SK-N-SH treated with all-trans-retinoic acid at 6 μM for 48 hours (cell line): ENCODE data around the gene ARMH3.

ENCODE experiments used
- ATAC-seq: fragments of 200-7000 bp; cut with Tn5 transposase; 3 replicates; pipeline ENCODE4 v1.9.1; 2020; ENCODE audit warnings: mild to moderate bottlenecking, moderate library complexity
- ARNTL ChIP-seq: fragments of 450-650 bp; formaldehyde crosslinking; IDR thresholded peaks from 2 replicates; pipeline ENCODE4 v1.5.0; 2020; ENCODE audit warnings: low read depth, mild to moderate bottlenecking, moderate library complexity, borderline replicate concordance
- BACH2 ChIP-seq: fragments of 250-450 bp; sonication (Bioruptor Pico); IDR thresholded peaks from 2 replicates; pipeline ENCODE4 v1.9.0; 2021; ENCODE audit warnings: mild to moderate bottlenecking, borderline replicate concordance
- CSDC2 ChIP-seq: fragments of 250-450 bp; sonication (Bioruptor Pico); IDR thresholded peaks from 2 replicates; pipeline ENCODE4 v1.5.0; 2020; ENCODE audit warnings: mild to moderate bottlenecking, moderate library complexity
- GLIS3 ChIP-seq: fragments of 250-450 bp; sonication (Bioruptor Pico); IDR thresholded peaks from 2 replicates; pipeline ENCODE4 v1.5.0; 2020; ENCODE audit warnings: mild to moderate bottlenecking, moderate library complexity
- ISL1 ChIP-seq: fragments of 250-450 bp; sonication (Bioruptor Pico); IDR thresholded peaks from 2 replicates; pipeline ENCODE4 v2.1.2; 2022; ENCODE audit warnings: mild to moderate bottlenecking, moderate library complexity
- OSR1 ChIP-seq: fragments of 250-450 bp; sonication (Bioruptor Pico); IDR thresholded peaks from 2 replicates; pipeline ENCODE4 v1.8.0; 2022; ENCODE audit warnings: moderate library complexity, mild to moderate bottlenecking, inconsistent platforms
- PPARA ChIP-seq: fragments of 250-450 bp; sonication (Bioruptor Pico); IDR thresholded peaks from 2 replicates; pipeline ENCODE4 v1.5.0; 2020; ENCODE audit warnings: mild to moderate bottlenecking, borderline replicate concordance
- RARB ChIP-seq: fragments of 250-450 bp; sonication (Bioruptor Pico); IDR thresholded peaks from 2 replicates; pipeline ENCODE4 v1.8.0; 2021; ENCODE audit warnings: mild to moderate bottlenecking, moderate library complexity
- SNAI2 ChIP-seq: fragments of 250-450 bp; sonication (Bioruptor Pico); IDR thresholded peaks from 2 replicates; pipeline ENCODE4 v1.5.0; 2020; ENCODE audit warnings: mild to moderate bottlenecking, moderate library complexity
- TCF4 ChIP-seq: fragments of 250-450 bp; sonication (Bioruptor Pico); IDR thresholded peaks from 2 replicates; pipeline ENCODE4 v1.8.0; 2021; ENCODE audit warnings: mild to moderate bottlenecking, moderate library complexity, borderline replicate concordance
- ZC3H10 ChIP-seq: fragments of 250-450 bp; sonication (Bioruptor Pico); IDR thresholded peaks from 2 replicates; pipeline ENCODE4 v1.5.1; 2021; ENCODE audit warnings: mild to moderate bottlenecking, moderate library complexity
- ZFP3 ChIP-seq: fragments of 250-450 bp; sonication (Bioruptor Pico); IDR thresholded peaks from 2 replicates; pipeline ENCODE4 v1.5.0; 2020; ENCODE audit warnings: mild to moderate bottlenecking, moderate library complexity
- ZFP30 ChIP-seq: fragments of 450-650 bp; formaldehyde crosslinking; IDR thresholded peaks from 2 replicates; pipeline ENCODE4 v1.5.0; 2022; ENCODE audit warnings: mild to moderate bottlenecking, moderate library complexity
- ZNF565 ChIP-seq: fragments of 450-650 bp; formaldehyde crosslinking; conservative IDR thresholded peaks from 2 replicates; pipeline ENCODE4 v1.5.0; 2020; ENCODE audit warnings: low read depth, mild to moderate bottlenecking, moderate library complexity
- ZNF8 ChIP-seq: fragments of 450-650 bp; formaldehyde crosslinking; IDR thresholded peaks from 2 replicates; pipeline ENCODE4 v1.5.0; 2020; ENCODE audit warnings: mild to moderate bottlenecking, moderate library complexity
- TF ChIP-seq, protein P1 (sequence below): fragments of 250-450 bp; sonication (Bioruptor Pico); IDR thresholded peaks from 2 replicates; pipeline ENCODE4 v1.8.0; 2020; ENCODE audit warnings: mild to moderate bottlenecking, moderate library complexity, borderline replicate concordance
- TF ChIP-seq, protein P2 (sequence below): fragments of 250-450 bp; sonication (Bioruptor Pico); IDR thresholded peaks from 2 replicates; pipeline ENCODE4 v1.5.1; 2020; ENCODE audit warnings: low read depth, mild to moderate bottlenecking, moderate library complexity
- TF ChIP-seq, protein P3 (sequence below): fragments of 250-450 bp; sonication (Bioruptor Pico); IDR thresholded peaks from 2 replicates; pipeline ENCODE4 v1.5.0; 2020; ENCODE audit warnings: mild to moderate bottlenecking, moderate library complexity

ARMH3 gene

DNA sequence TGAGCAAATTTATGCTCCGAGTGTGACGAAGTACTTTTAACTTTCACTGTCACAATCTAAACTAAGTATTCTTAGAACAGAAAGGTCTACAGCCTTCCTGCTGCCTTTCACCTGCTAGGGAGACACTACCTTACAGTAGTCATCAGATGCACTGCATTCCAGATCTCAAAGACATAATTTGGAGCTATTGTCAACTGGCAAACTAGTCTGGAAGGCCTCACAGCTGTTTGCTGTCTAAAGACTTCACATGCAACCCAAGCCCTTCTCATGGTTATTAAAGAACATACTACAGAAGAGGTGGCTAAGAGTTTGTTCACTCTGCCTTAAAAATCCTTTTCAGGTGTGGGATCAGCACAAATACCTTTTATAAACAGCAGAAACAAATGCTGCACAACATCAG is 120.5 kb downstream of the ARMH3 start:
- TF ChIP-seq PPARA (CRISPR knock-in tag): no peak
- TF ChIP-seq, protein P1, sequence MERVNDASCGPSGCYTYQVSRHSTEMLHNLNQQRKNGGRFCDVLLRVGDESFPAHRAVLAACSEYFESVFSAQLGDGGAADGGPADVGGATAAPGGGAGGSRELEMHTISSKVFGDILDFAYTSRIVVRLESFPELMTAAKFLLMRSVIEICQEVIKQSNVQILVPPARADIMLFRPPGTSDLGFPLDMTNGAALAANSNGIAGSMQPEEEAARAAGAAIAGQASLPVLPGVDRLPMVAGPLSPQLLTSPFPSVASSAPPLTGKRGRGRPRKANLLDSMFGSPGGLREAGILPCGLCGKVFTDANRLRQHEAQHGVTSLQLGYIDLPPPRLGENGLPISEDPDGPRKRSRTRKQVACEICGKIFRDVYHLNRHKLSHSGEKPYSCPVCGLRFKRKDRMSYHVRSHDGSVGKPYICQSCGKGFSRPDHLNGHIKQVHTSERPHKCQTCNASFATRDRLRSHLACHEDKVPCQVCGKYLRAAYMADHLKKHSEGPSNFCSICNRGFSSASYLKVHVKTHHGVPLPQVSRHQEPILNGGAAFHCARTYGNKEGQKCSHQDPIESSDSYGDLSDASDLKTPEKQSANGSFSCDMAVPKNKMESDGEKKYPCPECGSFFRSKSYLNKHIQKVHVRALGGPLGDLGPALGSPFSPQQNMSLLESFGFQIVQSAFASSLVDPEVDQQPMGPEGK (CRISPR knock-in tag): no peak
- TF ChIP-seq, protein P2, sequence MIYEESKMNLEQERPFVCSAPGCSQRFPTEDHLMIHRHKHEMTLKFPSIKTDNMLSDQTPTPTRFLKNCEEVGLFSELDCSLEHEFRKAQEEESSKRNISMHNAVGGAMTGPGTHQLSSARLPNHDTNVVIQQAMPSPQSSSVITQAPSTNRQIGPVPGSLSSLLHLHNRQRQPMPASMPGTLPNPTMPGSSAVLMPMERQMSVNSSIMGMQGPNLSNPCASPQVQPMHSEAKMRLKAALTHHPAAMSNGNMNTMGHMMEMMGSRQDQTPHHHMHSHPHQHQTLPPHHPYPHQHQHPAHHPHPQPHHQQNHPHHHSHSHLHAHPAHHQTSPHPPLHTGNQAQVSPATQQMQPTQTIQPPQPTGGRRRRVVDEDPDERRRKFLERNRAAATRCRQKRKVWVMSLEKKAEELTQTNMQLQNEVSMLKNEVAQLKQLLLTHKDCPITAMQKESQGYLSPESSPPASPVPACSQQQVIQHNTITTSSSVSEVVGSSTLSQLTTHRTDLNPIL (CRISPR knock-in tag): no peak
- no peak for TF ChIP-seq ARNTL (CRISPR knock-in tag)
- no peak for TF ChIP-seq ZFP30 (CRISPR knock-in tag)
- no peak for TF ChIP-seq ISL1 (CRISPR knock-in tag)
- TF ChIP-seq ZFP3 (CRISPR knock-in tag): no peak
- TF ChIP-seq GLIS3: no peak
- no peak for TF ChIP-seq RARB (CRISPR knock-in tag)
- TF ChIP-seq BACH2: no peak
- no peak for TF ChIP-seq TCF4
- no peak for ATAC-seq

DNA sequence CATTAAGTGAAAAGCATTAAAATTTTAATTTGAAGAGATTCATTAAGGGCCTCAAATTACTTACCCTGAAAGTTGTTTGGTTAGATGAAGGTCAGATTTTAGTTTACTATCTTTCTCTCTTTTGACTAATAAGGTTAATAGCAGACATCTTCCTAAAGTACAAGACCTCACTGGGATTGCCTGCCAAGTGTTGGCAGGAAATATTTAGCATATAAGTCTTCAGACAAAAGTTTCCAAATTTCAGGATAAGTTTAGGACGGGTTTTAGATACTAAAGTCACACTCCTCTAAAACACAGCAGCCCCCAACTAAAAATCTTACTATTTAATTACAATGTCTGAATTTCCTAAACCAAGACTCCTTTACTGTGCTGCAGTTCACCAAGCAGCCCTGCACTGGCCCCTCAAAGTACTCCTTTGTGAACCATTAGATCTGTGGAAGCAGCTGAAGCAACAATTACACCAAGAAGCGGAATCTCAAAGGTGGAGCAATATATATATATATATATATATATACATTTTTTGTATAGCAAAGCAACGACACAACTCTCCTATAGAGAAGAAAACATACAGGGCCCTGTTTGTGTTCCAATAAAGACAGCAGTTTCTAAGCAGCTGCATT is 121.2 kb downstream of the ARMH3 start:
- no peak for ATAC-seq

DNA sequence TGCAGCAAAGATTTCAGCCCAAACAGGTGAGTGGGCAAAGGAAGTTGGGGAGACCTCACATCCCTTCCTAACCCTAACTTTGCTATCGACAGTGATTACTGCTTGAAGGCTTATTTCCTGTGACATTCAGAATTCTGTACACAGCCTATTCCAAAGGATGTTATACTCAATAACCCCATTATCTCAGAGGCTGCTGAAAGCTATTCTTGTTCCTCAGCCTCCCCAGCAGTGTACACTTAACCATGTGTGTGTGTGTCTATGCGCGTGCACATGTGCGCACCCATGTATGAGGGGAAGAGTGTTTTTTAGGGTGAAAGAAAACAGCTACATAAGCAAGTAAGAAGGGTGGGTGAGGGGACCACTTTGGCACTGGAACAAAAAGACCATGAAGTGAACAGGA is 122.0 kb downstream of the ARMH3 start:
- no peak for ATAC-seq

More for the DNA sequence above, 121.2 kb downstream of the ARMH3 start:
- TF ChIP-seq ZC3H10 (CRISPR knock-in tag): no peak
- TF ChIP-seq CSDC2 (CRISPR knock-in tag): no peak
- no peak for TF ChIP-seq TCF4
- no peak for TF ChIP-seq ZNF565 (CRISPR knock-in tag)
- no peak for TF ChIP-seq ARNTL (CRISPR knock-in tag)
- no peak for TF ChIP-seq GLIS3
- TF ChIP-seq, protein P3, sequence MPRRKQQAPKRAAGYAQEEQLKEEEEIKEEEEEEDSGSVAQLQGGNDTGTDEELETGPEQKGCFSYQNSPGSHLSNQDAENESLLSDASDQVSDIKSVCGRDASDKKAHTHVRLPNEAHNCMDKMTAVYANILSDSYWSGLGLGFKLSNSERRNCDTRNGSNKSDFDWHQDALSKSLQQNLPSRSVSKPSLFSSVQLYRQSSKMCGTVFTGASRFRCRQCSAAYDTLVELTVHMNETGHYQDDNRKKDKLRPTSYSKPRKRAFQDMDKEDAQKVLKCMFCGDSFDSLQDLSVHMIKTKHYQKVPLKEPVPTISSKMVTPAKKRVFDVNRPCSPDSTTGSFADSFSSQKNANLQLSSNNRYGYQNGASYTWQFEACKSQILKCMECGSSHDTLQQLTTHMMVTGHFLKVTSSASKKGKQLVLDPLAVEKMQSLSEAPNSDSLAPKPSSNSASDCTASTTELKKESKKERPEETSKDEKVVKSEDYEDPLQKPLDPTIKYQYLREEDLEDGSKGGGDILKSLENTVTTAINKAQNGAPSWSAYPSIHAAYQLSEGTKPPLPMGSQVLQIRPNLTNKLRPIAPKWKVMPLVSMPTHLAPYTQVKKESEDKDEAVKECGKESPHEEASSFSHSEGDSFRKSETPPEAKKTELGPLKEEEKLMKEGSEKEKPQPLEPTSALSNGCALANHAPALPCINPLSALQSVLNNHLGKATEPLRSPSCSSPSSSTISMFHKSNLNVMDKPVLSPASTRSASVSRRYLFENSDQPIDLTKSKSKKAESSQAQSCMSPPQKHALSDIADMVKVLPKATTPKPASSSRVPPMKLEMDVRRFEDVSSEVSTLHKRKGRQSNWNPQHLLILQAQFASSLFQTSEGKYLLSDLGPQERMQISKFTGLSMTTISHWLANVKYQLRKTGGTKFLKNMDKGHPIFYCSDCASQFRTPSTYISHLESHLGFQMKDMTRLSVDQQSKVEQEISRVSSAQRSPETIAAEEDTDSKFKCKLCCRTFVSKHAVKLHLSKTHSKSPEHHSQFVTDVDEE (CRISPR knock-in tag): no peak
- no peak for TF ChIP-seq ZFP30 (CRISPR knock-in tag)
- TF ChIP-seq ZNF8 (CRISPR knock-in tag): no peak
- TF ChIP-seq OSR1 (CRISPR knock-in tag): no peak
- TF ChIP-seq BACH2: no peak
- TF ChIP-seq SNAI2 (CRISPR knock-in tag): no peak

More for the DNA sequence above, 122.0 kb downstream of the ARMH3 start:
- TF ChIP-seq OSR1 (CRISPR knock-in tag) (no peak), PPARA (CRISPR knock-in tag) (no peak), ZNF8 (CRISPR knock-in tag) (no peak)
- TF ChIP-seq, protein P3 (CRISPR knock-in tag): no peak
